Retinal pigment epithelial cell (primary cell): Measurements from ENCODE around the gene COL6A2.

Experiments used
- DNase-seq: peaks from one replicate; pipeline ENCODE4 v3.0.0-alpha.2; 2010; ENCODE audit warnings: low read depth
- H3K4me3 ChIP-seq: 2 replicates; pipeline ENCODE4 v1.5.1; 2011; ENCODE audit warnings: mild to moderate bottlenecking, low read length, control low read depth, moderate library complexity
- CTCF ChIP-seq: conservative IDR thresholded peaks from 2 replicates; pipeline ENCODE4 v1.5.1; 2011; ENCODE audit warnings: low read depth, low read length, control low read depth, inconsistent platforms

Gene COL6A2

GRCh38 chr21:46121286-46122221 is 23.6 kb downstream of the COL6A2 start:
- DNase-seq = no peak
- no peak overlapping the region for H3K4me3 ChIP-seq
- no peak for TF ChIP-seq CTCF

GRCh38 chr21:46122237-46122671 is 24.3 kb downstream of the COL6A2 start:
- no peak overlapping the region for H3K4me3 ChIP-seq
- no peak for DNase-seq
- TF ChIP-seq CTCF = no peak

GRCh38 chr21:46122758-46123683 is 25.1 kb downstream of the COL6A2 start:
- no peak for DNase-seq
- TF ChIP-seq CTCF = no peak
- no peak overlapping the region for H3K4me3 ChIP-seq

GRCh38 chr21:46124083-46124925 is 26.4 kb downstream of the COL6A2 start:
- no peak for TF ChIP-seq CTCF
- no peak for DNase-seq
- no peak overlapping the region for H3K4me3 ChIP-seq

GRCh38 chr21:46124926-46125845 is 27.3 kb downstream of the COL6A2 start:
- no peak for DNase-seq
- TF ChIP-seq CTCF = no peak
- H3K4me3 ChIP-seq = no peak overlapping the region
